K562 (cell line): ENCODE measurements around the gene PSRC1. TPM values are rescaled to one million over a fixed set of nuclear protein-coding genes. Genes with fewer than 3 reads are reported as not detected.

Experiments used
- GABPA ChIP-seq: fragments of 200-800 bp; sonication (Bioruptor generic); conservative IDR thresholded peaks from 2 replicates; pipeline ENCODE4 v1.6.1; 2016; ENCODE audit warnings: low read depth, missing genetic modification characterization, missing compliant biosample characterization
- LEF1 ChIP-seq: fragments of 450-650 bp; IDR thresholded peaks from 2 replicates; pipeline ENCODE4 v1.6.1; 2016; ENCODE audit warnings: mild to moderate bottlenecking
- U2AF2 ChIP-seq: fragments of 200-400 bp; formaldehyde crosslinking; optimal IDR thresholded peaks from 2 replicates; pipeline ENCODE3; 2017; ENCODE audit warnings: low read depth, mild to moderate bottlenecking, low read length
- ZNF785 ChIP-seq: fragments of 250-450 bp; sonication (Bioruptor Pico); IDR thresholded peaks from 2 replicates; pipeline ENCODE4 v1.4.0; 2020; ENCODE audit warnings: mild to moderate bottlenecking
- polyA plus RNA-seq, 8 experiments: library from polyadenylated mRNA; depleted of rRNA in 4 of 8; stranded (reverse) in 5 of 8; unstranded in 3 of 8; fragments of >200 nt; fragmentation: Nextera tagmentation in 2 of 8; fragmentation: Illumina TruSeq in 1 of 8; extraction: Ambion mirVana in 2 of 8; extraction: Trizol in 1 of 8; gene quantifications; 2 replicates each; pipeline versions ENCODE4 v1.2.1 to v1.2.3, GENCODE V29; 2011 to 2014; ENCODE audit warnings: inconsistent platforms in 1 of 8, missing spikeins in 1 of 8
- total RNA-seq, 7 experiments: library from RNA; depleted of rRNA in 6 of 7; stranded (reverse); fragments of >200 nt in 6 of 7; fragmentation: Illumina TruSeq in 2 of 7; extraction: Trizol in 2 of 7; gene quantifications; 2 replicates each; pipeline versions ENCODE4 v1.2.1 to v1.2.3, GENCODE V29; 2011 to 2021; ENCODE audit warnings: low replicate concordance in 1 of 7
- TF ChIP-seq, protein P1 (sequence below), 3 experiments: fragments of 200-800 bp in 1 of 3; fragments of 250-450 bp in 1 of 3; fragments of 450-650 bp in 1 of 3; sonication (Bioruptor Pico) in 1 of 3; sonication (Bioruptor generic) in 1 of 3; formaldehyde crosslinking in 1 of 3; IDR thresholded peaks; 2 replicates each; pipeline versions ENCODE4 v1.6.1 to v1.8.0; 2016 to 2022; ENCODE audit warnings: mild to moderate bottlenecking in 2 of 3, missing genetic modification characterization in 2 of 3, missing compliant biosample characterization in 1 of 3, moderate library complexity in 1 of 3
- TF ChIP-seq, protein P2 (sequence below): sonication (generic); formaldehyde crosslinking; IDR thresholded peaks from 2 replicates; pipeline ENCODE4 v1.8.0; 2022; ENCODE audit warnings: mild to moderate bottlenecking, missing genetic modification reagents
- TF ChIP-seq, protein P3 (sequence below): sonication (generic); formaldehyde crosslinking; IDR thresholded peaks from 2 replicates; pipeline ENCODE4 v1.8.0; 2022; ENCODE audit warnings: missing genetic modification reagents, mild to moderate bottlenecking, moderate library complexity, borderline replicate concordance
- TF ChIP-seq, protein P4 (sequence below), 2 experiments: fragments of 450-650 bp in 1 of 2; sonication (generic) in 1 of 2; formaldehyde crosslinking in 1 of 2; IDR thresholded peaks in 1 of 2; conservative IDR thresholded peaks in 1 of 2; 2 replicates each; pipeline versions ENCODE4 v1.6.1 to v1.8.1; 2016 to 2023; ENCODE audit warnings: mild to moderate bottlenecking in 2 of 2, moderate library complexity in 2 of 2, inconsistent platforms in 1 of 2, missing genetic modification reagents in 1 of 2
- TF ChIP-seq, protein P5 (sequence below): fragments of 200-800 bp; sonication (Bioruptor generic); IDR thresholded peaks from 2 replicates; pipeline ENCODE4 v1.6.1; 2017; ENCODE audit warnings: missing genetic modification characterization, missing compliant biosample characterization
- TF ChIP-seq, protein P6 (sequence below), 2 experiments: fragments of 200-800 bp in 1 of 2; sonication (Bioruptor generic) in 1 of 2; sonication (generic) in 1 of 2; formaldehyde crosslinking in 1 of 2; IDR thresholded peaks in 1 of 2; conservative IDR thresholded peaks in 1 of 2; 2 replicates each; pipeline versions ENCODE4 v1.5.0 to v1.6.1; 2016 to 2020; ENCODE audit warnings: missing compliant biosample characterization in 1 of 2, missing genetic modification characterization in 1 of 2, missing genetic modification reagents in 1 of 2

PSRC1 gene
- total and polyA plus RNA-seq, 9 of the 15 experiments (the other 6 are each of a cell fraction or from before 2014, with no cell fraction given) = 6.5 to 65.2 (median 39.3) TPM

DNA sequence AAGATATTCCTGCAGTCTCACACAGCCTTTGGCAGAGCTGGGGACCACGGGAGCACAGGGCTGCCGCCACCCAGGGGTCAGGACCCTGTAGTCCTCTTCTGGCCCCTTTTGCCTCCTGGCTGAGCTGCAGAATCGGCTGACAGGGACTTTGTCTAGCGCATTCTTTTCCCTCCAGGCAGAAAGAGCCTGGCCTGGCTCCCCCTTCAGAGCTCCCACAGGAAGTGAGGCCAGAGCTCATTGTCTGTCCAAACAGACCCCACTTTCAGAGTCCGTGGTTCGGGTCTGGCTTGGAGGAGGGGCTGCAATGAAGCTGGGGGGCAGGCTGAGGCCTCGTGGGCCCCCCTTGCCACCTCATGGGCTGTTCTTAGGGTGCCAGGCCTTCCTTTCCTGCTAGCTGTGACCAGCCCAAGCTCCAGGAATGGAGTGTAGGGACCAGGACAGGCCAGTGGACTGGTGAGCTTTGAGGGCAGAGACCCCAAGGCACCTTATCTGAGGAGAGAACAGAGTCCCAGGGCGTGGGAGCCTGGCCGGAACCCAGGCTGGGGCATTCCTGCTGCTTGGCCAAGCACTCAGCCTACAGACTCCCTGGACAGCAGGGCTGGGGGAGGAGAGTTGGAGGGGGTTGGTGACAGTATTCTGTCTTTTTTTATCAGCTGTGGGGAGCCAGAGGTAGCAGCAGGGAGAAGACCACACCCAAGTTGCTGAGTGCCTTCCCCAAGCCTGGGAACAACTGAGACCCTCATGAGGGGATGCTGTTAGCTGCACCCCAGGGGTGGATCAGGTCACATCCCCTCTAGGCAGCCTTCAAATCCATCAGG is 28.9 kb downstream of the PSRC1 start (continued):
- TF ChIP-seq, protein P1, sequence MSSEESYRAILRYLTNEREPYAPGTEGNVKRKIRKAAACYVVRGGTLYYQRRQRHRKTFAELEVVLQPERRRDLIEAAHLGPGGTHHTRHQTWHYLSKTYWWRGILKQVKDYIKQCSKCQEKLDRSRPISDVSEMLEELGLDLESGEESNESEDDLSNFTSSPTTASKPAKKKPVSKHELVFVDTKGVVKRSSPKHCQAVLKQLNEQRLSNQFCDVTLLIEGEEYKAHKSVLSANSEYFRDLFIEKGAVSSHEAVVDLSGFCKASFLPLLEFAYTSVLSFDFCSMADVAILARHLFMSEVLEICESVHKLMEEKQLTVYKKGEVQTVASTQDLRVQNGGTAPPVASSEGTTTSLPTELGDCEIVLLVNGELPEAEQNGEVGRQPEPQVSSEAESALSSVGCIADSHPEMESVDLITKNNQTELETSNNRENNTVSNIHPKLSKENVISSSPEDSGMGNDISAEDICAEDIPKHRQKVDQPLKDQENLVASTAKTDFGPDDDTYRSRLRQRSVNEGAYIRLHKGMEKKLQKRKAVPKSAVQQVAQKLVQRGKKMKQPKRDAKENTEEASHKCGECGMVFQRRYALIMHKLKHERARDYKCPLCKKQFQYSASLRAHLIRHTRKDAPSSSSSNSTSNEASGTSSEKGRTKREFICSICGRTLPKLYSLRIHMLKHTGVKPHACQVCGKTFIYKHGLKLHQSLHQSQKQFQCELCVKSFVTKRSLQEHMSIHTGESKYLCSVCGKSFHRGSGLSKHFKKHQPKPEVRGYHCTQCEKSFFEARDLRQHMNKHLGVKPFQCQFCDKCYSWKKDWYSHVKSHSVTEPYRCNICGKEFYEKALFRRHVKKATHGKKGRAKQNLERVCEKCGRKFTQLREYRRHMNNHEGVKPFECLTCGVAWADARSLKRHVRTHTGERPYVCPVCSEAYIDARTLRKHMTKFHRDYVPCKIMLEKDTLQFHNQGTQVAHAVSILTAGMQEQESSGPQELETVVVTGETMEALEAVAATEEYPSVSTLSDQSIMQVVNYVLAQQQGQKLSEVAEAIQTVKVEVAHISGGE (CRISPR knock-in tag; IDR thresholded peaks at IDR 0.05) = 0 out of 6 replicates have a peak, but pooled peaks of 1 of the 3 experiments have one; percentile 49
- TF ChIP-seq, protein P2, sequence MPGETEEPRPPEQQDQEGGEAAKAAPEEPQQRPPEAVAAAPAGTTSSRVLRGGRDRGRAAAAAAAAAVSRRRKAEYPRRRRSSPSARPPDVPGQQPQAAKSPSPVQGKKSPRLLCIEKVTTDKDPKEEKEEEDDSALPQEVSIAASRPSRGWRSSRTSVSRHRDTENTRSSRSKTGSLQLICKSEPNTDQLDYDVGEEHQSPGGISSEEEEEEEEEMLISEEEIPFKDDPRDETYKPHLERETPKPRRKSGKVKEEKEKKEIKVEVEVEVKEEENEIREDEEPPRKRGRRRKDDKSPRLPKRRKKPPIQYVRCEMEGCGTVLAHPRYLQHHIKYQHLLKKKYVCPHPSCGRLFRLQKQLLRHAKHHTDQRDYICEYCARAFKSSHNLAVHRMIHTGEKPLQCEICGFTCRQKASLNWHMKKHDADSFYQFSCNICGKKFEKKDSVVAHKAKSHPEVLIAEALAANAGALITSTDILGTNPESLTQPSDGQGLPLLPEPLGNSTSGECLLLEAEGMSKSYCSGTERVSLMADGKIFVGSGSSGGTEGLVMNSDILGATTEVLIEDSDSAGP = no peak
- no peak for TF ChIP-seq U2AF2
- no peak for TF ChIP-seq ZNF785 (CRISPR knock-in tag)
- TF ChIP-seq, protein P3, sequence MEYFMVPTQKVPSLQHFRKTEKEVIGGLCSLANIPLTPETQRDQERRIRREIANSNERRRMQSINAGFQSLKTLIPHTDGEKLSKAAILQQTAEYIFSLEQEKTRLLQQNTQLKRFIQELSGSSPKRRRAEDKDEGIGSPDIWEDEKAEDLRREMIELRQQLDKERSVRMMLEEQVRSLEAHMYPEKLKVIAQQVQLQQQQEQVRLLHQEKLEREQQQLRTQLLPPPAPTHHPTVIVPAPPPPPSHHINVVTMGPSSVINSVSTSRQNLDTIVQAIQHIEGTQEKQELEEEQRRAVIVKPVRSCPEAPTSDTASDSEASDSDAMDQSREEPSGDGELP (CRISPR knock-in tag) = peak; percentile 94
- TF ChIP-seq, protein P4, sequence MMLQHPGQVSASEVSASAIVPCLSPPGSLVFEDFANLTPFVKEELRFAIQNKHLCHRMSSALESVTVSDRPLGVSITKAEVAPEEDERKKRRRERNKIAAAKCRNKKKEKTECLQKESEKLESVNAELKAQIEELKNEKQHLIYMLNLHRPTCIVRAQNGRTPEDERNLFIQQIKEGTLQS (IDR thresholded peaks at IDR 0.05) = no peak
- TF ChIP-seq, protein P4 (CRISPR knock-in tag; conservative IDR thresholded peaks at IDR 0.05) = no peak
- 0 out of 2 replicates have a peak, but pooled peaks have one; percentile 53 for TF ChIP-seq LEF1
- no peak for TF ChIP-seq GABPA (tag)
- TF ChIP-seq, protein P5, sequence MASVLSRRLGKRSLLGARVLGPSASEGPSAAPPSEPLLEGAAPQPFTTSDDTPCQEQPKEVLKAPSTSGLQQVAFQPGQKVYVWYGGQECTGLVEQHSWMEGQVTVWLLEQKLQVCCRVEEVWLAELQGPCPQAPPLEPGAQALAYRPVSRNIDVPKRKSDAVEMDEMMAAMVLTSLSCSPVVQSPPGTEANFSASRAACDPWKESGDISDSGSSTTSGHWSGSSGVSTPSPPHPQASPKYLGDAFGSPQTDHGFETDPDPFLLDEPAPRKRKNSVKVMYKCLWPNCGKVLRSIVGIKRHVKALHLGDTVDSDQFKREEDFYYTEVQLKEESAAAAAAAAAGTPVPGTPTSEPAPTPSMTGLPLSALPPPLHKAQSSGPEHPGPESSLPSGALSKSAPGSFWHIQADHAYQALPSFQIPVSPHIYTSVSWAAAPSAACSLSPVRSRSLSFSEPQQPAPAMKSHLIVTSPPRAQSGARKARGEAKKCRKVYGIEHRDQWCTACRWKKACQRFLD (CRISPR knock-in tag) = 0 out of 2 replicates have a peak, but pooled peaks have one; percentile 52
- TF ChIP-seq, protein P6, sequence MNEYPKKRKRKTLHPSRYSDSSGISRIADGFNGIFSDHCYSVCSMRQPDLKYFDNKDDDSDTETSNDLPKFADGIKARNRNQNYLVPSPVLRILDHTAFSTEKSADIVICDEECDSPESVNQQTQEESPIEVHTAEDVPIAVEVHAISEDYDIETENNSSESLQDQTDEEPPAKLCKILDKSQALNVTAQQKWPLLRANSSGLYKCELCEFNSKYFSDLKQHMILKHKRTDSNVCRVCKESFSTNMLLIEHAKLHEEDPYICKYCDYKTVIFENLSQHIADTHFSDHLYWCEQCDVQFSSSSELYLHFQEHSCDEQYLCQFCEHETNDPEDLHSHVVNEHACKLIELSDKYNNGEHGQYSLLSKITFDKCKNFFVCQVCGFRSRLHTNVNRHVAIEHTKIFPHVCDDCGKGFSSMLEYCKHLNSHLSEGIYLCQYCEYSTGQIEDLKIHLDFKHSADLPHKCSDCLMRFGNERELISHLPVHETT (CRISPR knock-in tag; conservative IDR thresholded peaks at IDR 0.05 in 1 of 2, IDR thresholded peaks at IDR 0.05 in 1 of 2) = peak in 1 of 2 experiments; percentile 60; a peak in 1 of 4 replicates
